Measurements from ENCODE around the gene GNB3. TPM values are rescaled to one million over a fixed set of nuclear protein-coding genes. Genes with fewer than 3 reads are reported as not detected.

GNB3 gene
- total RNA-seq, 1 experiment from 2014 or later: 3.9 TPM

DNA sequence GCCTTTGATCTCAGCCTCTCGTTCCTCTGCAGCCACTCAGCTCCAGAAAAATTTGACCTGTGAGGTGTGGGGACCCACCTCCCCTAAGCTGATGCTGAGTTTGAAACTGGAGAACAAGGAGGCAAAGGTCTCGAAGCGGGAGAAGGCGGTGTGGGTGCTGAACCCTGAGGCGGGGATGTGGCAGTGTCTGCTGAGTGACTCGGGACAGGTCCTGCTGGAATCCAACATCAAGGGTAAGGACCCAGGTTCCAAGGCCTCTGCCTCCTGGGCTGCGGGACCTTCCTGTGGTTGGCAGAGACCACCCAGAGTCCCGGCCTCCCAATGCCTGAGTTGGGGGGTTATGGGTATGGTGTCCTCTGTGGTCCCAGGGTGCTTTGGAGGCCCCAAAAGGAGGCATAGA is 23.6 kb upstream of the GNB3 start:
- Histone ChIP-seq H3K4me3 (ENCODE audit: low read depth, low read length) (no peak overlapping the region), H3K4me1 (no peaks in the 10 kb centered on the region), H3K27me3 (replicated peaks; ENCODE audit: control insufficient read depth, insufficient read depth, low read length) (no peaks in the 10 kb centered on the region), H3K9me3 (no peaks in the 10 kb centered on the region), H3K36me3 (ENCODE audit: control insufficient read depth, insufficient read depth, low read length) (no peaks in the 10 kb centered on the region)
- Mint-ChIP-seq H3K4me1 (ENCODE audit: low read depth, unreplicated experiment) (no peaks in the 10 kb centered on the region), H3K4me3 (ENCODE audit: unreplicated experiment) (no peak overlapping the region), H3K9me3 (ENCODE audit: unreplicated experiment) (no peaks in the 10 kb centered on the region), H3K27me3 (ENCODE audit: insufficient read depth, unreplicated experiment) (peaks cover 3% of the 10 kb centered on the region), H3K36me3 (ENCODE audit: insufficient read depth, unreplicated experiment) (no peaks in the 10 kb centered on the region), H3K27ac (ENCODE audit: unreplicated experiment) (no peak overlapping the region)
- no peak for TF ChIP-seq CTCF (IDR thresholded peaks at IDR 0.05; ENCODE audit: insufficient read depth in 1 of 2, low read depth in 1 of 2, low read length in 1 of 2, severe bottlenecking in 1 of 2, unreplicated experiment in 1 of 2)
- intact Hi-C loops (cut with micrococcal nuclease; ENCODE audit: unreplicated experiment): no loop called here
- no TSS peak for BruUV-seq (replicated peaks)
- ChIA-PET POLR2A (no interaction called here), CTCF (no interaction called here)
- no peak for DNase-seq

DNA sequence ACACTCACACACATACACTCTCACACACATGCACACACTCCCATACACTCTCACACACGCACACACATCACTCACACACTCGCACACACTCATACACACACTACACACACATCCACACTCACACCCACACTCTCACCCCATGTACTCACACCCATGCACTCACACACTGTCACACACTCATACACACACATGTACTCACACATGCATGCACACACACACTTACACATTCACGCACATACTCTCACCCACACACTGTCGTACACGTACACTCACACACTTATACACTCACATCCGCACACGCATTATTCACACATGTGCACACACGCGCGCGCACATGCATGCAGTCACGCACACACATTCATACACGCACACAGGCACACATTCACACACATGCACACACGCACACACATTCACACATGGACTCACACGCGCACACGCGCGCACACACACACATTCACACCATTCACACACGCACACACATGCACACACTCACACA is 23.0 kb upstream of the GNB3 start:
- peaks cover 5% of the 10 kb centered on the region for H3K27me3 Mint-ChIP-seq (ENCODE audit: insufficient read depth, unreplicated experiment)
- Histone ChIP-seq H3K9me3 (no peaks in the 10 kb centered on the region), H3K36me3 (ENCODE audit: control insufficient read depth, insufficient read depth, low read length) (no peaks in the 10 kb centered on the region), H3K27me3 (replicated peaks; ENCODE audit: control insufficient read depth, insufficient read depth, low read length) (no peaks in the 10 kb centered on the region), H3K4me3 (ENCODE audit: low read depth, low read length) (no peak overlapping the region), H3K4me1 (peaks cover under 1% of the 10 kb centered on the region; the same call in 1 of the 2 replicates)
- no peak for DNase-seq
- intact Hi-C loops (cut with micrococcal nuclease; ENCODE audit: unreplicated experiment): no loop called here
- H3K36me3 Mint-ChIP-seq (ENCODE audit: insufficient read depth, unreplicated experiment): no peaks in the 10 kb centered on the region
- ChIA-PET POLR2A (interaction anchor here (1.2 kb wide), 1 partner anchor 65 kb away, joined by 3 read pairs; the partner anchor contains the start of gene MLF2), CTCF (no interaction called here)
- no peaks in the 10 kb centered on the region for H3K4me1 Mint-ChIP-seq (ENCODE audit: low read depth, unreplicated experiment)
- TF ChIP-seq CTCF (IDR thresholded peaks at IDR 0.05; ENCODE audit: insufficient read depth in 1 of 2, low read depth in 1 of 2, low read length in 1 of 2, severe bottlenecking in 1 of 2, unreplicated experiment in 1 of 2): no peak
- no peaks in the 10 kb centered on the region for H3K9me3 Mint-ChIP-seq (ENCODE audit: unreplicated experiment)
- H3K4me3 Mint-ChIP-seq (ENCODE audit: unreplicated experiment): no peak overlapping the region
- H3K27ac Mint-ChIP-seq (ENCODE audit: unreplicated experiment): no peak overlapping the region
- BruUV-seq (replicated peaks): no TSS peak

DNA sequence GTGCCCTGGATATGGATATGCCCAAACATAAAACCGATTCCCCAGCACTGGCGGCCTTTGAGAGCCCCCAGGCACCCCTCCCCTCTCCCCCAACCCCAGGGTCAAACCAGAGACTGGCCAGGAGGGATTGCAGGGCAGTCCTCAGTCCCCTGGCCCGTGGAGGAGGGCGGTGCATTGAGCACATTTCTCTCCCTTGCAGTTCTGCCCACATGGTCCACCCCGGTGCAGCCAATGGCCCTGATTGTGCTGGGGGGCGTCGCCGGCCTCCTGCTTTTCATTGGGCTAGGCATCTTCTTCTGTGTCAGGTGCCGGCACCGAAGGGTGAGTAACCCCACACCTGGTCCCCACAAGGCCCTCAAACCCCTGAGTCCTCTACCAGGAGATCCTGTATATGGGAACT is 22.5 kb upstream of the GNB3 start:
- H3K4me3 Mint-ChIP-seq (ENCODE audit: unreplicated experiment): no peak overlapping the region
- POLR2A ChIA-PET: interaction anchor here (1.2 kb wide), 1 partner anchor 65 kb away, joined by 3 read pairs; the partner anchor contains the start of gene MLF2

More for the DNA sequence above, 22.5 kb upstream of the GNB3 start:
- no peak overlapping the region for H3K27ac Mint-ChIP-seq (ENCODE audit: unreplicated experiment)
- no peaks in the 10 kb centered on the region for H3K9me3 Mint-ChIP-seq (ENCODE audit: unreplicated experiment)
- H3K36me3 Mint-ChIP-seq (ENCODE audit: insufficient read depth, unreplicated experiment): no peaks in the 10 kb centered on the region
- CTCF ChIA-PET: no interaction called here
- H3K27me3 Mint-ChIP-seq (ENCODE audit: insufficient read depth, unreplicated experiment): peaks cover 8% of the 10 kb centered on the region
- H3K27me3 ChIP-seq (replicated peaks; ENCODE audit: control insufficient read depth, insufficient read depth, low read length): no peaks in the 10 kb centered on the region
- DNase-seq: no peak
- H3K4me1 ChIP-seq: peaks cover 6% of the 10 kb centered on the region
- intact Hi-C loops (cut with micrococcal nuclease; ENCODE audit: unreplicated experiment): no loop called here
- H3K9me3 ChIP-seq: no peaks in the 10 kb centered on the region
- no peaks in the 10 kb centered on the region for H3K4me1 Mint-ChIP-seq (ENCODE audit: low read depth, unreplicated experiment)
- H3K4me3 ChIP-seq (ENCODE audit: low read depth, low read length): no peak overlapping the region
- TF ChIP-seq CTCF (IDR thresholded peaks at IDR 0.05; ENCODE audit: insufficient read depth in 1 of 2, low read depth in 1 of 2, low read length in 1 of 2, severe bottlenecking in 1 of 2, unreplicated experiment in 1 of 2): no peak
- no TSS peak for BruUV-seq (replicated peaks)
- H3K36me3 ChIP-seq (ENCODE audit: control insufficient read depth, insufficient read depth, low read length): no peaks in the 10 kb centered on the region

All from Caco-2 (cell line).